Loucy (cell line): ENCODE measurements around the gene HDAC11.

Source experiments
- CTCF ChIP-seq: fragments of 200-600 bp; sonication (generic); conservative IDR thresholded peaks from 2 replicates; pipeline ENCODE4 v1.5.1; 2014; ENCODE audit warnings: mild to moderate bottlenecking, antibody characterized with exemption, low read length
- EZH2phosphoT487 ChIP-seq: fragments of 200-600 bp; IDR thresholded peaks from 2 replicates; pipeline ENCODE4 v1.6.1; 2018; ENCODE audit warnings: antibody characterized with exemption, mild to moderate bottlenecking, moderate library complexity, borderline replicate concordance

DNA sequence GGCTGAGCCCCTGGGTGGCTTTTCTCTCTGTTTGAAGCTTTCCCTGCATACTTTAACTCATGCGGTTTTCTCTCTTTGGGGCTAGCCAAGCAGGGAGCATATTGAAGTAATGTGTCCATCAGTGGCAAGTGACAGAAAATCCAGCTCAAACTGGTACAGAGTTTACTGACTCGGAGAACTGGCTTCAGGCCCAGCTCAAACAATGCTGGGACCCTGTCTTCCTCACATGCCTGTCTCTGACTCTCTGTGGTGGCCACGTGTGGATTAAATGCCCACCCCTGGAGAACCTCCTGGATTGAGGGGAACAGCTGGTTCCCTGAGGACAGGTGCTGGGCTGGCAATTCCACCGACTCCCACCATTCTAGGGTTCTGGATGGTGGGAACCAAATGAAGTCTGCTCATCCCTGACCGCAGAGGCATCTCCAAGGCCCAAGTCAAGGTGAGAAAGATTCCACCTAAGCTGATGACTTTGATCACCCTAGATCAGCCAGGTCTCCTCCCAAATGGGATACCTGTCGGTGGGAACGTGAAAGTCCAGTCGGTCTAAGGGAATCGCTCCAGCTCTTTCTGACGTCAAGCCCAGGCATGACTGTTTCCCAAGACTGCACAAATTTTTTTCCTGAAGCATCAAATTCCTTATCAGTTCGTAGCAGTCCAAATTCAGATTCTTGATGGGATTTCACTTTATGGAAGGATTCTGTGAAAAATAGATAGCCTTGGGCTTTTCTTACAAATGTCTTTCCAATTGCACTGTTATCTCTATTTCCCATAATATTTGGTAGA lies 16.3 kb upstream of the HDAC11 start:
- no peak for TF ChIP-seq CTCF
- TF ChIP-seq EZH2phosphoT487: no peak
